Nucleus accumbens (tissue), 56 donors: ENCODE measurements around the gene PIM2.
A peak's percentile ranks its signal among the peaks of the same experiment; 100 is the strongest.

Source experiments
- DNase-seq, 56 donors: peaks; one replicate each; lab custom pipeline; 2025; lab: John Stamatoyannopoulos, UW

Gene PIM2

GRCh38 chrX:48936429-48937053 is 17.7 kb upstream of the PIM2 start:
- no peak for DNase-seq

- no peak for DNase-seq
These were observed 16.5 kb upstream of the PIM2 start for GRCh38 chrX:48935301-48935670.

DNA sequence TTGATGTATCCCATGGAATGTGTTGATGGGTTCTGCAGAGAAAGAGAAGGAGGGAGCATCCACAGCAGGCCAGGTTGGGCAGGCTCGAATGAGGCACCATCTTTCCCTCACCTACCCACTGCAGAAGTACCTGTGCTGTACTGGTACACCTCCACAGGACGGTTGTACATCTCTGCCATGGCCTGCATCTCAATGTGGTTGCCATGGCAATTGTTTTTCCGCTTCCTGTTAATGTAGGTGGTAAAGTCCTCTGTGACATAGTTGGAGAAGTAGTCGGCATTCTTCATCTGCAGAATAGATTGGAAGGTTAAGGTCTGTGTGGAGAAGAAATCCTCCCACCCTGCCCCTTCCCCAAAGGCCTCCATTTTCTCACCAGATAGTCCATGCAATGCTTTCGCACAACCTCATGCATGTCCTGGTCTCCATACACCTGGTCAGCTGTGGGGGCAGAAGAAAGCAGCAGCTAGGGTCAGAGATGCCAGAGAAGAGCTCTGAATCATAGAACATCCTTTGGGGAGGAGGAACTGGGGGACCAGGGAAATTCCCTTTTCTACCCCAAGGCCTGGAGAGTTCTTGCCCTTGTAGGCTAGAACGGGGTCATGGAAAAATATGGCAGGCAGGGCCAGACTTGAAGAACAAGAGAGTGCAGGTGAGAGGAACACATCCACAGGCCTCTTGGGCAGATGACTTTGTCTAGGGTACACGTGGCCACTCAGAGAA is 15.9 kb upstream of the PIM2 start:
- DNase-seq: no peak

DNA sequence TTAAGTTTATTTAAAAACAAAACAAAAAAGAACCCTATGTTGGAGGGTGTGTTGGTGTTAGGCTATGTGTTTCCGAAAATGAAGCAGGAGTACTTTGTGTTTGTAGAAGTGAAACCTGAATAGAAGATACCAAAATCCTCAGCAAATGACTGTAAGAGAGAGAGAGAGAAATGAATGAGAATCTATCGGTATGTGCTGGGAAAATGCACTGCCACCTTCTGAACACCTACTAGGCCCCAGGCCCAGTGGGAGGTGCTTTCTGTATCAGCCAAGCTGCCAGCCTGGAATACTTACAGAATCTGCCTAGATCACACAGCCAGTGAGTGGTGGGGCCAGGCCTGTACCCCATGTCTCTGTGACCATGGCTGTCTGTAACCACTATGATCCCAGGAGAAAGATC is 14.9 kb upstream of the PIM2 start:
- no peak for DNase-seq

- DNase-seq: no peak
These were observed 9.0 kb upstream of the PIM2 start for GRCh38 chrX:48927736-48928382.

DNA sequence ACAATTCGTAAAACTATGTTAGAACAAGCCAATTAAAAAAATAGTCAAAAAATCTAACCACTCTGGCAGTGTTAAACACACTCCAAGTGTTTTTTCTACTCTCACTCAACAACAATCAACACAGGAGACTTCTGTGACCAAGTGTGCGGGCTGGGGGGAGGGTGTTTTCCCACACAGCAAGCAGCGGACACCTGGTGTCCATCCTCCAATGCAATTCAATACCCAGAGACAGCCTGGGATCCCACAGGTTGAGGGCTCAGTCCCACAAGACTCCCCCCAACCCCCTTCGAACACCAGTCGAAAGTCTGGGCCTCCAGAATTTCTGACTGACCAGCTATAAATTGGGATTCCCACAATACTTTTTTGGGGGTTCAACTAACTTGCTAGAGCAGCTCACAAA is 8.3 kb upstream of the PIM2 start:
- no peak for DNase-seq

- no peak for DNase-seq
These were observed 5.4 kb upstream of the PIM2 start for GRCh38 chrX:48924270-48924669.

GRCh38 chrX:48923771-48924170 is 4.9 kb upstream of the PIM2 start:
- no peak for DNase-seq

DNA sequence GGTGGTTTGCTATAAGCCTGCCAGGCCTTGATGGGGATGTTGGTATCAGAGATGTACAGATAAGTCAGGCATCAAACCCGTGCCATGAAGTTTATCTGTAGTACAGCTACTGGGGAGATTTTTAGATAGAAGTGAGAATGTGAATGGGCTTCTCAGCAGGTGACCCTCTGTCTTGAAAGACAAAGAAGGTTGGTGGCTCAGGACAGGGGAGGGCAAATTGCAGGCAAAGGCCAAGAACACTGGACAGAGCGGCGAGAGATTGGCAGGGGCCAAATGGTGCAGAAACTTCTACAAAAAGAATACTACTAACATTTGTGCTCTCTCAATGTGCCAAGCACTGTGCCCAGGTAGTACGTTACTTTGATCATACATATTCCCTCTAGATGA is 1.9 kb upstream of the PIM2 start:
- no peak for DNase-seq

DNA sequence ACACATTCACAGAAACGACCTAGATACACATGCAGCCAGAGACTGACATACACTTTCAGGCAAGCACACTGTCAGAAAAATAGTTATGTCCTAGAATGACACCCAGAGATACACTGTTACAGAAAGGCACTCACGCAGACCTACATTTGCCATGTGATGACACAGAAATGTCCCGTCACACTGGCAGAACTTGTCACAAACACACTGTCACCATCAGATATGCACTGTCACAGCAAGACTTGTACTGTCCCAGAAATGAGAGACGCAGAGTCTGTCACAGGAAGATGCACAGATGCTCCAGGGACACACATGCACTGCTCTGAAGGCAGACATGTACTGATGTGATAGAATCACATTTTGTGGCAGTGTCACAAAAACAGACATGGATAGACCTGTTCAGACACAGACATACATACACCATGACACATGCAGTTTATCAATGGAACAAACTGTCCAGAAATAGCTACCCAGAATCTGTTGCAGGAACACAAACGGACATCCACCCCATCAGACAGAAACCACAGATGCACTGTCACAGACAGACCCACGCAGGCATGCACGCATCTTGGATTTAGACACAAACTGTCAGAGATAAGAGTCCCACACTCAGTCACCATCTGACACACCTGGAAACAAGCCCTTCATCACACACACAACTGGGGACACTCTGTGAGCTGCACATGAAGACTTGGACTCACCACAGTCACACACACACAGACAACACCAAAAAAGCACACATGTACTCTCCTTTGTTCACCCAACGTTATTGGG is 1.3 kb upstream of the PIM2 start:
- DNase-seq: no peak

DNA sequence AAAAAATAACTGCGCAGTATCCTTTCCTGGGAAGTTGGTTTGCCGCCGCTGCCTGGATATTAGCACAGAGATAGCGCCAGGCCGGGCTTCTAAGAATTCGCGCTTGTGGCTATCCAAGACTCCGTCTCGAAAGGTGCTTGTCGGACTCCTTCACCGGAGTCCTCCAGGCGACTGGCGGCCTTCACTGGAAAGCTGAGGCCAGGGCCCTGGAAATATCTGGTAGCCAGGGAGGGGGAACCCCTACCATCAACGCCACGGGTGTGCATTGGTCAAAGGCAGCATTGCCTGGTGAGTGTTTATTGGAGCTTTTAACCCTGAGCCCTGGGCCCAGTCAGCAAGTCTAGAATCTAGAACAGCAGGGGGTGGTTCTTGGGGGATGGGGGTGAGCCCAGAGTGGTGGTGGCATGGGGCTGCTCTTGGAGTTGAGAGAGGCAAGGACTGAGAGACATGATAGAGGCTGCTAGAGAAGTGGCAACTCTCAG is 577 bp upstream of the PIM2 start:
- peak in 5 of 56 donors; percentile 1 to 43 (median 33) for DNase-seq

GRCh38 chrX:48918301-48918642 is 552 bp downstream of the PIM2 start:
- peak in 2 of 56 donors; percentile 2 to 14 for DNase-seq

GRCh38 chrX:48917139-48918001 is 1.5 kb downstream of the PIM2 start:
- peak; percentile 17 to 89 (median 72) for DNase-seq

DNA sequence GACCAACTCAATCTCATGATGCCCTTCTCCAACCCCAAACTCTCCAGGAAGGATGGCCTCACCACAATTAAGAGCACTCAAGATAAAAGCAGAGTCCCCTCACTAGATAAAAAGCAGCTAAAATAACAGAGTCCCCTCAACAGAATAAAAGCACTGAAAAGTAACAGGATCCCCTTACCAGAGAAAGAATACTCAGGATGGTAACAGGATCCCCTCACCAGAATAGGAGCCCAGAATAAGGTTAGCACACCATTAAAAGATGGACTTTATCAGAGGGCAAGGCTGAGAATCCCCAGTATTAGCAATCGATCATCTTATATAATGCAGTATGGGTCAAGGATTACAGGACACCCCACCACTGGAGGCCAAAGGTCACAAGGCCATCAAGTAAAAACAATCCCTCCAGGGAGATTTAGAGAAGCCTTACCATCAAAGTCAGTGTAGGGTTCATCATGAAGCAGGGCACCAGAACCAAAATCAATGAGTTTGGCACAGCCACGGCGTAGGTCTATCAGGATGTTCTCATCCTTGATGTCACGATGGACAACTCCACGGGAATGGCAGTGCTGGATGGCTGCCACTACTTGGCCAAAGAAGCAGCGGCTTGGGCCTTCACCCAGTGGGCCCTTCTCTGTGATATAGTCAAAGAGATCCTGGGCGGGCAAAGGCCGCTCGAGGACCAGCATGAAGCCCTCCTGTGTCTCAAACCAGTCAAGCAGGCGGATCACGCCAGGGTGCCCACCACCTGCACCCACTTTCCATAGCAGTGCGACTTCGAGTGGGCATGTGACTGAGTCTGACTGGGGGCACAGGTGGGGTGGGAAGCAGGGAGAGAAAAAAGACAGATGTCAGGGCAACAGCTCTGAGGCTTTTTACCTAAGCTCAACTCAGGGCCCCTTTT is 4.0 kb downstream of the PIM2 start:
- DNase-seq: no peak

DNA sequence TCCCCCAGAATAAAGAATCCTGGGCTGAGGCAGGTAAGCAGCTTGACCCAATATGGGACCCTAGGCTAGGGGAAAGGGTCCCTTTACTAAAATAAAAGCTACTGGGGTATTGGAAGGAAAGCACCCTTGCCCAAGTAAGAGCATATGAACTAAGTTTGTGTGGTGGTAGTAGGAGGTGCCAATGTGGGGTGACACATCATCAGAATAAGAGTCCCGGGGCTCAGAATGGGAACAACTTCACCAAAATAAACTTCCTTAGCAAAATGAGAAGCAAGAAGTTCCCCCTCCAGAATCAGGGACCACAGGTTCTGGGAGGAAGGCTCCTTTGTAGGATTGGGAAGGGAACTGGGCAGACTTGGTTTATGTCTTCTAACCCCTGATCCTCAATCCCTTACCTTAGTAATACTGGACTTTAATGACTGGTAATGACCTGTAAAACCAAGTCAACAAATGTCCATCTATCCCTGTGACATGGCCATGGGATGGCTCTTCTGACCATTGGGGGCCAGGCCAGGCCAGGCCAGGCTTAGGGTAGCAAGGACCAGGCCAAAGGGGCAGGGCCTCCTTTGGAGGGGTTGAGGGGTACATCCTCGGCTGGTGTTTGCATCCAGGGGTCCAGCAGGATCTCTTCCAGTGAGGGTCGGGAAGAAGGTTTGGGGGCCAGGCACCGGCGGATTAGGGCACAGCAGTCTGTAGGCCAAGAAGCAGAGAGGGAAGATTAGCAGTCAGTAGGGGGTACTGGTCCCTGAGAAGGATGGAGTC is 5.0 kb downstream of the PIM2 start:
- DNase-seq: no peak

GRCh38 chrX:48911412-48912182 is 7.2 kb downstream of the PIM2 start, which contains the start of gene SLC35A2:
SLC35A2 (minus strand) TSS chrX:48911646; CDS start chrX:48911636, 10 bp downstream.
- DNase-seq: peak in 55 of 56 donors; percentile 7 to 90 (median 63)

DNA sequence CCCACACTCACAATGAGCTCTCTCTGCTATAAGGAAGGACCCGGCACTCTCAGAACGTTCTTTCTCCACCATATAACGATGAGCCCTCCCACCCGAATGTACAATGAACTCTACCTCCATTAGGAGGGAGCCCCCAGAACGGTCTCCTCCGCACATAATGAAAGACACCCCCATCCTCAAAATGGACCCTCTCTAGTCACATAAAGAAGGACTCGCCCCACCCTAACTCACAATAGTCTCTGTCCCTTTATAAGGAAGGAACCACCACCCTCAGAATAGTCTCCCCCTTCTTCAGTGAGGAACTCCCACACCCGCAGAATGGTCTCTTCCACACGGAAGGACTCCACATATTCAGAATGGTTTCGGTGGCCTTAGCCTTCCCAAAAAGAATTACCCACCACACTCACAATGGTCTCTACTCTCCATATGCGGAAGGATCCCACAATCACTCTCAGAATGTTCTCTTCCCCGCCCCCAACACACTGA is 7.9 kb downstream of the PIM2 start:
- DNase-seq: no peak
